HL-60 (cell line): Measurements from ENCODE around the gene ZFYVE27.

ENCODE experiments used
- DNase-seq, 2 experiments: peaks; one replicate each; pipeline ENCODE4 v3.0.0-alpha.2; 2010 to 2020; ENCODE audit warnings: low read depth in 1 of 2, low spot score in 1 of 2
- H3K27ac ChIP-seq: fragments of 250-450 bp; sonication (Bioruptor Pico); replicated peaks from 2 replicates; pipeline ENCODE4 v1.5.1; 2020; ENCODE audit warnings: mild to moderate bottlenecking, moderate library complexity
- H3K27me3 ChIP-seq: fragments of 250-450 bp; sonication (Bioruptor Pico); 2 replicates; pipeline ENCODE4 v1.5.1; 2021; ENCODE audit warnings: mild to moderate bottlenecking, moderate library complexity; ENCODE audit not compliant: insufficient read depth, poor library complexity, severe bottlenecking
- H3K4me3 ChIP-seq: replicated peaks from 2 replicates; pipeline ENCODE4 v1.5.1; 2011; ENCODE audit warnings: mild to moderate bottlenecking, control low read depth, low read length; ENCODE audit not compliant: insufficient read depth
- GABPA ChIP-seq: IDR thresholded peaks from 2 replicates; pipeline ENCODE4 v1.6.1; 2012; ENCODE audit warnings: low read depth
- POLR2AphosphoS5 ChIP-seq: IDR thresholded peaks from 2 replicates; pipeline ENCODE4 v1.6.1; 2012; ENCODE audit warnings: low read depth
- SPI1 ChIP-seq: IDR thresholded peaks from 2 replicates; pipeline ENCODE4 v1.6.1; 2012; ENCODE audit warnings: low read depth, mild to moderate bottlenecking, borderline replicate concordance
- TF ChIP-seq, protein P1 (sequence below): IDR thresholded peaks from one replicate; pipeline ENCODE4 v1.5.1; 2011; ENCODE audit warnings: low read length, control low read depth, inconsistent platforms; ENCODE audit not compliant: insufficient read depth
- TF ChIP-seq, protein P2 (sequence below): IDR thresholded peaks from 2 replicates; pipeline ENCODE4 v1.6.1; 2012; ENCODE audit warnings: low read depth; ENCODE audit not compliant: insufficient replicate concordance

Gene ZFYVE27

DNA sequence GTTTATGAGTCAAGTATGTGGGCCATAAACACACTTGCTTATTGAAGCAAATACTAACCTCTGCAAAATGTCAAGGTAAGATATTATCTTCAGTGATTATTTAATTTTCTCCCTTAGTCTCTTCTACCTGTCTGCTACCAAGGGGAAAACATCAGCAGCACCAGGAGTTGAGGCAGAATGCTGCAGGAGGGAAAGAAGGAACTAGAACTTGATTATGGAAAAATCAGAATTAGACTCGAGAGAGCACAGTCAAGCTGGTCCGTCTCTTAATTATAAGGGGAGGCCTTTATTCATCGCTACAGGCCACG is 4.9 kb upstream of the ZFYVE27 start:
- no peak for DNase-seq
- Histone ChIP-seq H3K4me3 (no peak overlapping the region), H3K27me3 (no peaks in the 10 kb centered on the region)

DNA sequence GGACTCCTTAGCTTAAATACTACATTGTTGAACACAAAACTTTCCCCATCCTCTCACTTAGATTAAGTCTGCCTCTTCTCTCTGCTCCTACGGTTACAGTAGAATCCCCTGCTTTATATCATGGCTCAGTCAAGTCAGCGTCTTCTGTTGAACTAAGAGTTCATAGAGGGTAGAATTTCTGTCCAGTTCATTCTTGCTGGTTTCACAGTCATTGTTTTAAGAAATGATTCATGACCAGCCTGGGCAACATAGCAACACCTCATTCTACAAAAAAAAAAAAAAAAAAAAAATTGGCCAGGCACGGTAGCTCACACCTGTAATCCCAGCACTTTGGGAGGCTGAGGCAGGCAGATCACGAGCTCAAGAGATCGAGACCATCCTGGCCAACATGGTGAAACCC is 3.7 kb upstream of the ZFYVE27 start:
- no peak for DNase-seq
- TF ChIP-seq POLR2AphosphoS5 (no peak), SPI1 (no peak), GABPA (no peak)
- TF ChIP-seq, protein P1, sequence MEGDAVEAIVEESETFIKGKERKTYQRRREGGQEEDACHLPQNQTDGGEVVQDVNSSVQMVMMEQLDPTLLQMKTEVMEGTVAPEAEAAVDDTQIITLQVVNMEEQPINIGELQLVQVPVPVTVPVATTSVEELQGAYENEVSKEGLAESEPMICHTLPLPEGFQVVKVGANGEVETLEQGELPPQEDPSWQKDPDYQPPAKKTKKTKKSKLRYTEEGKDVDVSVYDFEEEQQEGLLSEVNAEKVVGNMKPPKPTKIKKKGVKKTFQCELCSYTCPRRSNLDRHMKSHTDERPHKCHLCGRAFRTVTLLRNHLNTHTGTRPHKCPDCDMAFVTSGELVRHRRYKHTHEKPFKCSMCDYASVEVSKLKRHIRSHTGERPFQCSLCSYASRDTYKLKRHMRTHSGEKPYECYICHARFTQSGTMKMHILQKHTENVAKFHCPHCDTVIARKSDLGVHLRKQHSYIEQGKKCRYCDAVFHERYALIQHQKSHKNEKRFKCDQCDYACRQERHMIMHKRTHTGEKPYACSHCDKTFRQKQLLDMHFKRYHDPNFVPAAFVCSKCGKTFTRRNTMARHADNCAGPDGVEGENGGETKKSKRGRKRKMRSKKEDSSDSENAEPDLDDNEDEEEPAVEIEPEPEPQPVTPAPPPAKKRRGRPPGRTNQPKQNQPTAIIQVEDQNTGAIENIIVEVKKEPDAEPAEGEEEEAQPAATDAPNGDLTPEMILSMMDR = no peak
- TF ChIP-seq, protein P2, sequence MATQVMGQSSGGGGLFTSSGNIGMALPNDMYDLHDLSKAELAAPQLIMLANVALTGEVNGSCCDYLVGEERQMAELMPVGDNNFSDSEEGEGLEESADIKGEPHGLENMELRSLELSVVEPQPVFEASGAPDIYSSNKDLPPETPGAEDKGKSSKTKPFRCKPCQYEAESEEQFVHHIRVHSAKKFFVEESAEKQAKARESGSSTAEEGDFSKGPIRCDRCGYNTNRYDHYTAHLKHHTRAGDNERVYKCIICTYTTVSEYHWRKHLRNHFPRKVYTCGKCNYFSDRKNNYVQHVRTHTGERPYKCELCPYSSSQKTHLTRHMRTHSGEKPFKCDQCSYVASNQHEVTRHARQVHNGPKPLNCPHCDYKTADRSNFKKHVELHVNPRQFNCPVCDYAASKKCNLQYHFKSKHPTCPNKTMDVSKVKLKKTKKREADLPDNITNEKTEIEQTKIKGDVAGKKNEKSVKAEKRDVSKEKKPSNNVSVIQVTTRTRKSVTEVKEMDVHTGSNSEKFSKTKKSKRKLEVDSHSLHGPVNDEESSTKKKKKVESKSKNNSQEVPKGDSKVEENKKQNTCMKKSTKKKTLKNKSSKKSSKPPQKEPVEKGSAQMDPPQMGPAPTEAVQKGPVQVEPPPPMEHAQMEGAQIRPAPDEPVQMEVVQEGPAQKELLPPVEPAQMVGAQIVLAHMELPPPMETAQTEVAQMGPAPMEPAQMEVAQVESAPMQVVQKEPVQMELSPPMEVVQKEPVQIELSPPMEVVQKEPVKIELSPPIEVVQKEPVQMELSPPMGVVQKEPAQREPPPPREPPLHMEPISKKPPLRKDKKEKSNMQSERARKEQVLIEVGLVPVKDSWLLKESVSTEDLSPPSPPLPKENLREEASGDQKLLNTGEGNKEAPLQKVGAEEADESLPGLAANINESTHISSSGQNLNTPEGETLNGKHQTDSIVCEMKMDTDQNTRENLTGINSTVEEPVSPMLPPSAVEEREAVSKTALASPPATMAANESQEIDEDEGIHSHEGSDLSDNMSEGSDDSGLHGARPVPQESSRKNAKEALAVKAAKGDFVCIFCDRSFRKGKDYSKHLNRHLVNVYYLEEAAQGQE = no peak
- H3K27ac ChIP-seq = no peak overlapping the region
- H3K27me3 ChIP-seq = no peaks in the 10 kb centered on the region
- no peak overlapping the region for H3K4me3 ChIP-seq

More for the DNA sequence above, 4.9 kb upstream of the ZFYVE27 start:
- TF ChIP-seq, protein P2 = no peak
- TF ChIP-seq, protein P1 = no peak
- TF ChIP-seq GABPA (no peak), SPI1 (no peak), POLR2AphosphoS5 (no peak)
- H3K27ac ChIP-seq = no peak overlapping the region

DNA sequence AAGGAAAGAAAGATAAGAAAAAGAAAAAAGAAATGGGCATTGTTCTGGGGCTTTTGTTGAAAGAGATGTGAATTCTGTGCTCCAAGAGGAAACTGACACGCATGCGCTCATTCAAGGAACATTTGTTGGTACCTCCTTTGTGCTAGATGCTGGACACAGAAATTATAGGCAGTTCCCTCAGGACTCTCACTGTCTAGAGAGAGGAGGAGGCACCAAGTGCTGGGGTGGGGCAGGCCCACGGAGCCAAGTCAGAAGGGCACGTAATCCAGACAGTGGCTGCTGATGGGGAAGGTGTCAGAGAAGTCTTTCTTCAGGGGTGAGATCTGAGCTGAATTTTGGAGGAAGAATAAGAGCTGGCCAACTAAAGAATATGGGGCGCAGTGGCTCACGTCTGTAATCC is 2.9 kb upstream of the ZFYVE27 start:
- Histone ChIP-seq H3K27ac (no peak overlapping the region), H3K4me3 (no peak overlapping the region), H3K27me3 (no peaks in the 10 kb centered on the region)
- DNase-seq = no peak
- TF ChIP-seq SPI1 (no peak), GABPA (no peak), POLR2AphosphoS5 (no peak)
- TF ChIP-seq, protein P2 = no peak
- TF ChIP-seq, protein P1 = no peak
